ENCODE results near the gene SIRPD.

SIRPD gene

DNA sequence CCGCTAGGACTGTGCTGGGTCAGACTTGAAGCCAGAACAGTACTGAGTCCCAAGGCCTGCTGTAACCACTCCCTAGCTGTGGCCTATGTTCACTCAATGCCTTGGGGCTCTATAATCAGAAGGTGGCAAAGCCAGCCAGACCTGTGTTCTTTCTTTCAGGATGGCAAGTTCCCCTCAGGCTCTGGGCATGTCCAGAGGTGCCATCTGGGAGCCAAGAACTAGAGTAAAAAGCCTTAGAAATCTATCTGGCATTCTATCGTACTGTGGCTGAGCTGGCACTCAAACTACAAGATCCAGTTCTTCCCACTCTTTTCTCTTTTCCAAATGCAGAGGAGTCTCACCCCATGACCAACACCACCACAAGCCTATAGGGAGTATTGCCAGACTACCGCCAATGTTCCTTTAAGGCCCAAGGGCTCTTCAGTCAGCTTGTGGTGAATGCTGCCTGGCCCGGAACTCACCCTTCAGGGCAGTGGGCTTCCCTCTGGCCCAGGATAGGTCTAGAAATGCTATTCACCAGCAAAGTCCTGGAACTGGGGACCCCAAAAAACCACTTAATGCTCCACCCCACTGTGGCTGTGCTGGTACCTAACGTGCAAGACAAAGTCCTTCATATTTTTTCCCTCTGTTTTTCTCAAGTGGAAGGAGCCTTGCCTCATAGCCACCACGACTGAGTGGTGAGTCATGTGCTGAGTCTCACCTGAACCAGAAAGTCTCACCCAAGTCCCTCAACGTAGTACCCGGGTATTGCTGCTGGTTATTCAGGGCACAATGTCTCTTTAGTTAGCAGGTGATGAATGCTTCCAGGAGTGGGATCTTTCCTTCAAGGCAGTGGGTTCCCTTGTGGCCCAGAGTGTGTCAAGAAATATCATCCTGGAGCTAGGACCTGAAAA lies 57.7 kb downstream of the SIRPD start:
- TF ChIP-seq EP300 (IDR thresholded peaks at IDR 0.05; ENCODE audit: borderline replicate concordance) (no peak), YY1 (IDR thresholded peaks at IDR 0.05; ENCODE audit: low read depth) (no peak), TCF12 (IDR thresholded peaks at IDR 0.05; ENCODE audit: low read depth) (no peak), ZBTB7A (IDR thresholded peaks at IDR 0.05; ENCODE audit: low read depth) (no peak), EGR1 (IDR thresholded peaks at IDR 0.05) (no peak), TAF1 (IDR thresholded peaks at IDR 0.05; ENCODE audit: low read depth) (no peak)
- TF ChIP-seq, protein P1, sequence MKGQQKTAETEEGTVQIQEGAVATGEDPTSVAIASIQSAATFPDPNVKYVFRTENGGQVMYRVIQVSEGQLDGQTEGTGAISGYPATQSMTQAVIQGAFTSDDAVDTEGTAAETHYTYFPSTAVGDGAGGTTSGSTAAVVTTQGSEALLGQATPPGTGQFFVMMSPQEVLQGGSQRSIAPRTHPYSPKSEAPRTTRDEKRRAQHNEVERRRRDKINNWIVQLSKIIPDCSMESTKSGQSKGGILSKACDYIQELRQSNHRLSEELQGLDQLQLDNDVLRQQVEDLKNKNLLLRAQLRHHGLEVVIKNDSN (IDR thresholded peaks at IDR 0.05) = no peak
- TF ChIP-seq, protein P2, sequence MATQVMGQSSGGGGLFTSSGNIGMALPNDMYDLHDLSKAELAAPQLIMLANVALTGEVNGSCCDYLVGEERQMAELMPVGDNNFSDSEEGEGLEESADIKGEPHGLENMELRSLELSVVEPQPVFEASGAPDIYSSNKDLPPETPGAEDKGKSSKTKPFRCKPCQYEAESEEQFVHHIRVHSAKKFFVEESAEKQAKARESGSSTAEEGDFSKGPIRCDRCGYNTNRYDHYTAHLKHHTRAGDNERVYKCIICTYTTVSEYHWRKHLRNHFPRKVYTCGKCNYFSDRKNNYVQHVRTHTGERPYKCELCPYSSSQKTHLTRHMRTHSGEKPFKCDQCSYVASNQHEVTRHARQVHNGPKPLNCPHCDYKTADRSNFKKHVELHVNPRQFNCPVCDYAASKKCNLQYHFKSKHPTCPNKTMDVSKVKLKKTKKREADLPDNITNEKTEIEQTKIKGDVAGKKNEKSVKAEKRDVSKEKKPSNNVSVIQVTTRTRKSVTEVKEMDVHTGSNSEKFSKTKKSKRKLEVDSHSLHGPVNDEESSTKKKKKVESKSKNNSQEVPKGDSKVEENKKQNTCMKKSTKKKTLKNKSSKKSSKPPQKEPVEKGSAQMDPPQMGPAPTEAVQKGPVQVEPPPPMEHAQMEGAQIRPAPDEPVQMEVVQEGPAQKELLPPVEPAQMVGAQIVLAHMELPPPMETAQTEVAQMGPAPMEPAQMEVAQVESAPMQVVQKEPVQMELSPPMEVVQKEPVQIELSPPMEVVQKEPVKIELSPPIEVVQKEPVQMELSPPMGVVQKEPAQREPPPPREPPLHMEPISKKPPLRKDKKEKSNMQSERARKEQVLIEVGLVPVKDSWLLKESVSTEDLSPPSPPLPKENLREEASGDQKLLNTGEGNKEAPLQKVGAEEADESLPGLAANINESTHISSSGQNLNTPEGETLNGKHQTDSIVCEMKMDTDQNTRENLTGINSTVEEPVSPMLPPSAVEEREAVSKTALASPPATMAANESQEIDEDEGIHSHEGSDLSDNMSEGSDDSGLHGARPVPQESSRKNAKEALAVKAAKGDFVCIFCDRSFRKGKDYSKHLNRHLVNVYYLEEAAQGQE (IDR thresholded peaks at IDR 0.05; ENCODE audit: low read depth) = no peak

DNA sequence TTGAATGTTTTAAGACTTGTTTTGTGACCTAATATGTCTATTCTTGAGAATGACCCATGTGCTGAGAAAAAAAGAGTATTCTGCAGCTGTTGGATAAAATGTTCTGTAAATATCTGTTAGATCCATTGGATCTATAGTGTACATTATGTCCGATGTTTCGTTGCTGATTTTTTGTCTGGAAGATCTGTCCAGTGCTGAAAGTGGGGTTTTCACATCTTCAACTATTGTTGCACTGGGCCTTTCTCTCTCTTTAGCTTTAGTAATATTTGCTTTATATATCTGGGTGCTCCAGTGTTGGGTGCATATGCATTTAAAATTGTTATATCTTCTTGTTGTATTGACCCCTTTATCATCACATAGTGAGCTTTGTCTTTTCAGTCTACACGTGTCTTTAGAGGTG lies 60.6 kb downstream of the SIRPD start:
- TF ChIP-seq, protein P2 (IDR thresholded peaks at IDR 0.05; ENCODE audit: low read depth) = peak; percentile 76
- no peak for TF ChIP-seq CEBPB (IDR thresholded peaks at IDR 0.05)

DNA sequence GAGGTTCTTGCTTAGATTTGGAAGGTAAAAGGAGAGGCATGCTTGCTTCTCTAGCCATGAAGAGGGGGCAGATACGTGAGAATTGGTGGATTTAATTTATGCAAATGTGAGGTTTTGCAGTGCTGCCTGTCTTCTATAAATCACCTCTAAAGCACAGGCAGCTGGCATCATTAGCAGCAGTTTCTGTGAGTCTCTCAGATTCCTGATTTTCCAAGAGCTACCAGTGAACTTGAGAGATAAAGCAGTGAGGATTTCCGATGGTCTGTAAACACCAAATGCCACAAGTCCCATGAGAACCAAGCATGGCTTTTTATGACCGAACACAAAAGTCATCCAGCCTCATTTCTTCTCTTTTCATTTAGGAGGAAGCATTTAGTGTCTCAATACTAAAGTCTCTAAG lies 63.1 kb downstream of the SIRPD start:
- TF ChIP-seq EGR1 (IDR thresholded peaks at IDR 0.05) (no peak), TAF1 (IDR thresholded peaks at IDR 0.05; ENCODE audit: low read depth) (no peak), EP300 (IDR thresholded peaks at IDR 0.05; ENCODE audit: borderline replicate concordance) (no peak), RAD21 (IDR thresholded peaks at IDR 0.05; ENCODE audit: low read depth) (no peak), NFIC (IDR thresholded peaks at IDR 0.05) (no peak), ZBTB7A (IDR thresholded peaks at IDR 0.05; ENCODE audit: low read depth) (no peak), TCF12 (IDR thresholded peaks at IDR 0.05; ENCODE audit: low read depth) (no peak), TEAD4 (IDR thresholded peaks at IDR 0.05) (no peak)
- TF ChIP-seq, protein P3, sequence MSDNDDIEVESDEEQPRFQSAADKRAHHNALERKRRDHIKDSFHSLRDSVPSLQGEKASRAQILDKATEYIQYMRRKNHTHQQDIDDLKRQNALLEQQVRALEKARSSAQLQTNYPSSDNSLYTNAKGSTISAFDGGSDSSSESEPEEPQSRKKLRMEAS (IDR thresholded peaks at IDR 0.05) = no peak
- TF ChIP-seq, protein P2 (IDR thresholded peaks at IDR 0.05; ENCODE audit: low read depth) = no peak
- TF ChIP-seq, protein P1 (IDR thresholded peaks at IDR 0.05) = no peak

DNA sequence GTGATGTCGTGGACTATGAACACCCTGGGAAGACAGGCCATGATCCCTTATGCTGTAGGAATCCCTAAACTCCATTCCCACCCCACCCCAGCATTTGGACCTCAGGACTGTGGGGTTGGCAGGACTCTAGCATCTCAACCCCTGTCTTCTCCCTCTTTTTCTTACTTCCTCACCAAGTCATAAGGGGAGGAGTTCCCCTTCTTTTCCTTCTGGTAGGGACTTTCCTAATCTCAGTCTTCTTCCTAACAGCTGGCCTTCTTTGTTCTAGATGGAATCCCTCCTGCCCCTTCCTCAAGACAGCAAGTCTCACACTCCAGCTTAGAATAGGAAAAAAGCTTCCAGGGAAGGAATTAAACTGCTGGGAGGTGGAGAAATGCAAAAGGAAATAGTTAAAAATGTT lies 64.0 kb downstream of the SIRPD start:
- no peak for TF ChIP-seq ZBTB7A (IDR thresholded peaks at IDR 0.05; ENCODE audit: low read depth)
- TF ChIP-seq YY1 (IDR thresholded peaks at IDR 0.05; ENCODE audit: low read depth) = no peak
- TF ChIP-seq EP300 (IDR thresholded peaks at IDR 0.05; ENCODE audit: borderline replicate concordance) = no peak
- TF ChIP-seq CEBPB (IDR thresholded peaks at IDR 0.05) = no peak
- no peak for TF ChIP-seq TAF1 (IDR thresholded peaks at IDR 0.05; ENCODE audit: low read depth)
- TF ChIP-seq, protein P1 (IDR thresholded peaks at IDR 0.05) = no peak
- TF ChIP-seq, protein P2 (IDR thresholded peaks at IDR 0.05; ENCODE audit: low read depth) = no peak
- TF ChIP-seq TEAD4 (IDR thresholded peaks at IDR 0.05) = no peak
- no peak for TF ChIP-seq EGR1 (IDR thresholded peaks at IDR 0.05)
- no peak for TF ChIP-seq TCF12 (IDR thresholded peaks at IDR 0.05; ENCODE audit: low read depth)
- no peak for TF ChIP-seq NFIC (IDR thresholded peaks at IDR 0.05)
- no peak for TF ChIP-seq CREB1 (IDR thresholded peaks at IDR 0.05; ENCODE audit: low read depth)
- no peak for TF ChIP-seq FOXM1 (IDR thresholded peaks at IDR 0.05; ENCODE audit: borderline replicate concordance, low read depth)
- TF ChIP-seq, protein P3 (IDR thresholded peaks at IDR 0.05) = no peak
- no peak for TF ChIP-seq RAD21 (IDR thresholded peaks at IDR 0.05; ENCODE audit: low read depth)

Measured in Ishikawa (cell line).